NCI-H446 (cell line): Measurements from ENCODE around the gene RAB3C.

Source experiments
- DNase-seq, 2 experiments: peaks; one replicate each; lab custom pipeline; 2025; lab: John Stamatoyannopoulos, UW

RAB3C gene

DNA sequence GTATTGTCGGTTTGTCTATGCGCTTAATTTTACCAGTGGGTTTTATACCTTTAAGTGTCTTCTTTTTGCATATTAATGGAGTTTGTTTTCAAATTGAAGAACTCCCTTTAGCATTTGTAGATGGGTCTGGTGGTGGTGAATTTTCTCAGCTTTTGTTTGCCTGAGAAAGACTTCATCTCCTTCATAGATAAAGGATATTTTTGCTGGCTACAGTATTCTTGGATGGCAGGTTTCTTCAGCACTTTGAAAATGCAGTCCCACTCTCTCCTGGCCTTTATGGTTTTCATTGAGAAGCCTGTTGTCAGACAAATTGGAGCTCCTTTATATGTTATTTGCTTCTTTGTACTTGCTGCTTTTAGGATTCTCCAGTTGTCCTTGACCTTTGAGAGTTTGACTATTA, 142.1 kb downstream of the RAB3C start:
- no peak for DNase-seq

GRCh38 chr5:58731641-58732040, 148.8 kb downstream of the RAB3C start:
- no peak for DNase-seq

- no peak for DNase-seq
Measured at GRCh38 chr5:58735637-58736036, 152.8 kb downstream of the RAB3C start.

- no peak for DNase-seq
Measured at GRCh38 chr5:58736214-58736613, 153.3 kb downstream of the RAB3C start.

DNA sequence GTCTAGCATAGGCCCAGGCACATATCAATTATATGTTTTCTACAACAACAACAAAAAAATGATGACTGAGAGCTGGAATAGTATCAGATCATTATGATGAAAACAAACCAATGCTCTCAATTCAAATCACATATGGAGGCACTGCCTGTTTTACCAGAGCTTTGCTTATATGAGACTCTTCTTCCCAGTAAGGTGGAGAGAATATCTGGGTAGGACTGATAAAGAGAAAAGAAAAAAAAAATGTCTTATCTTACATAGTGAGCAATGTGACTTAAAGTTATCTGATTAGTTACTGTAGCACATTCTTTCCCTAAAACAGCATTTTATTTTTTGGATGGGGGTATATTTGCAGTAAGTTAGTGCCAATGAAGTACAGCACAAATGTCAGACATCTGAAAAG, 154.8 kb downstream of the RAB3C start:
- DNase-seq = no peak

DNA sequence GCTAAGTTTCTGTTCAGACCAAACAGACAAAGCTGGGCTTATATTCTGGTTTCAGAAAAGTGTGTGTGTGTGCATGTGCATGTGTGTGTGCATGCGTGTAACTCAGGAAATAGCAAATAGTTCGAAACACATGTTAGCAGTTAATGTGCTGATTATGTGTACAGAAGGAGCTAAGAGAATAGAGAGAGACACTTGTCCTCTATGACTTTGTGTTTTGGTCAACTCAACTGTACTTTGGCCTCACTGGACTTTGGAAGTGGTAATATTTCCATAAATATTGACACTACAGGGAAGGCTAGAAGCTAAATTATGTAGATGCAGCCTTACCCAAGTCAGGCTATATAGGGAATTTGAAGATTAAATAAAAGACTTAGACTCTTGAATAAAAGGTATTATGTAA, 155.5 kb downstream of the RAB3C start:
- no peak for DNase-seq

GRCh38 chr5:58739051-58739450, 156.2 kb downstream of the RAB3C start:
- DNase-seq = no peak

GRCh38 chr5:58740956-58741355, 158.1 kb downstream of the RAB3C start:
- no peak for DNase-seq

DNA sequence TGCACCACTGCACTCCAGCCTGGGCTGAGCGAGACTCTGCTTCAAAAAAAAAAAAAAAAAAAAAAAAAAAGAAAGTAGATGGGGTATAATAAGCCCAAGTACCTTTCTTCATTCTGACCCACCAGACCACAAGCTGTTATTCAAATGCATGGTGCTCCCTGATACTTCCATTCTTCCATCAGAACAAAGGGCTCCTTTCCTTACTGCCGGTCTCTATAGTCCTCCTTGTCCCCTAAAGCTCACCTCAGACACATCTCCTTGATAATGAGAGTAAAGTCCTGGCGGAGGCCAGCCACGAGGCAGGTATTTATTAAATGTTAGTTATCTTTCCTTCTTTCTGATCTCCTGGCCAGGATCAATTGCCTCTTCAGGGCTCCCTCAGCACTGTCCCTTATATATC, 162.5 kb downstream of the RAB3C start:
- no peak for DNase-seq

DNA sequence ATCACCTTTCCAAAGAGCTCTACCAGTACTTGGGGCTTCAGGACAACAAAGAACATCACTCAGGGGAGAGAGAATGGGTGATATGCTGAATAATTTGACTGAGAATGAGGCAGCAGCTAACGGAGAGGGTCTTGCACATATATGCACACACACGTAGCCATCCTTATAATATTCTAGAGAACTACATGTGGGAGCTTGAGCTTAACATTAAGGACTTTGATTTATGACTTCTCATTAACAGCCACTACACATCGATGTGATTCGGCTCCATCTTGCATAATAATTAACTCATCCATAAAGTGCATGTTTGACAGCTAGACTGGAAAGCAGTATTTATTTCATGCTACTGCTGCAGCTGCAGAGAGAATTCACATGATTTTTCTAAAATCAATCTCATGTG, 163.4 kb downstream of the RAB3C start:
- DNase-seq = no peak

GRCh38 chr5:58750036-58750435, 167.2 kb downstream of the RAB3C start:
- no peak for DNase-seq

DNA sequence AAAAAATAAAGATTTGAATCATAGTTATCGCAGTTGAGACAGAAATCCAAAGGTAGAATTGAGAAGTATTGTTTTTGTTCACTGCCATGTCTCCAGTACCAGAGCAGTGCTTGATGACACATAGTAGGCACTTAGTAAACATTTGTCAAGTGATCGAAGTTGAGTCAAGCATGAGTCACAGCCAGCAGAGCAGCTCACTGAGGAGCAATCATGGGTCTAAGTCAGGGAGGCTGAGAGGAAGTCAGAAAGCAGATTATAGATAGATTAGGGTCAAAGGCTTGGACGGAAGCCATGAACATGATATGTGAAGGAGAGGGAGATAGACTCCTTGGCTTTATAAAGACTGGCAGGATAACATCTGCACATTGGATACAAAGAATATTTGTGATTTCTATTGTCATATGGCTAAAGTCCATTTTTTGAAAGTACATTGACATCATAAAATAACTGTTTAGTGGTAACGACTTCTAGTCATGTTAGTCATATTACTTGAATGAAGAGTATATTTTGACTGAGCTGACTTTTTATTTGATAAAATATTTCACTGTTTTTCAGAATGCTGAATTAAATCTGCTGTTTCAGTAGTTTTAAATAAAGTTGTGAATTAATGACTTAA, 168.5 kb downstream of the RAB3C start:
- DNase-seq = no peak

DNA sequence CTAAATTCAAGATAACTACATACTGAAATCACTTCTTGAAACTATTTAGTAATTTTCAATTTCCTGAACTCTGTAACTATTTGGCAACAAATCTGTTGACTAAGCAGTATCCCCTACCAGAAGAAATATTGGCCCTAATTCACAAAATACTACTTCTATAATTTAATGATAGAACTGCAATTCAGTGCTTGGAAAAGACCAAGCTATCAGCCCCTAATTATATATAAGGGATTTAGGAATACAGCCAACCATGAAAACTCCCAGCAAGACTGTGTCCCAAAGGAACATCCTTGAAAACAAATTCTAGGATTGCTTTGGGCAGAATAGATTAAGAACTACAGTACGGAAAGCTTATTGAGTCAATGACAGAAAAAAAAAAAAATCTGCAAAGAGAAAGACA, 169.2 kb downstream of the RAB3C start:
- no peak for DNase-seq

DNA sequence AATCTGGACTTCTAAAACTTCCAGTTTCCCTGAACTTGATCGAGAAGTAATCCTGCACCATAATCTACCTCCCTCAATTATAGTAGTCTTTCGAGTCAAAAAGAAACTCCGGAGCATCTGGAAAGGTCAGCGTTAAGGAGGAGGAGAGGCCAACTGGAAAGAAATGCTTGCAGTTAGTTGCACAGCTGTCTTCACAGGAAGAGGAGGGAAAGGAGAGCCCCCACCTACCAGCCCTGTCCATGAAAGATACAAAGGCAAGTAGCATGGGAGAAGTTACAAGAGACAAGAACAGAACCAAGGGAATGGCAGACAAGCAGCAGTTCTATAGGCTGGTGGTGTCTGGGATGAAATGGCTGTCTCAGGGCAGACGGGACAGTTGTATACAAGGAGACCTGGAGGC, 170.6 kb downstream of the RAB3C start:
- no peak for DNase-seq

- no peak for DNase-seq
Measured at GRCh38 chr5:58754250-58754649, 171.4 kb downstream of the RAB3C start.

DNA sequence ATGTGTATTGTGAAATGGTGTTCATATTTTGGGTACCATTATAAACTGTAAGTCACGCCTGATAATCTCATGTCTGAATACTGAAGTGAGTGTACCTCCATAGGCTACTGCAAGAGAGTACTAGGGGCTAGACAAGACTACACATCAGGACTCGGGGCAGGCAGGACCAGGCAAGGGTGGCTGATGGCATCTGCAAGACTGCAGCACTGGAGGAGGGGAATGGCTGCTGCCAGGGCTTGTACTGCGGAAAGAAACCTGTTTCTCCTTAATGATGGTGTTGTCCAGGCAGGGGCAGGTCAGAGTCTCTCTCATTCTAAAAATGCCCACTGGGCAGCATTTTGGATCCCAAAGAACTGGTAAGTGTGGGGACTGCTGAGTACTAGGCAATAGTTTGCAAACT, 172.5 kb downstream of the RAB3C start:
- no peak for DNase-seq

GRCh38 chr5:58759745-58760144, 176.9 kb downstream of the RAB3C start:
- no peak for DNase-seq

- no peak for DNase-seq
Measured at GRCh38 chr5:58760222-58760621, 177.3 kb downstream of the RAB3C start.

GRCh38 chr5:58761407-58761806, 178.5 kb downstream of the RAB3C start:
- no peak for DNase-seq

GRCh38 chr5:58763390-58763789, 180.5 kb downstream of the RAB3C start:
- no peak for DNase-seq

DNA sequence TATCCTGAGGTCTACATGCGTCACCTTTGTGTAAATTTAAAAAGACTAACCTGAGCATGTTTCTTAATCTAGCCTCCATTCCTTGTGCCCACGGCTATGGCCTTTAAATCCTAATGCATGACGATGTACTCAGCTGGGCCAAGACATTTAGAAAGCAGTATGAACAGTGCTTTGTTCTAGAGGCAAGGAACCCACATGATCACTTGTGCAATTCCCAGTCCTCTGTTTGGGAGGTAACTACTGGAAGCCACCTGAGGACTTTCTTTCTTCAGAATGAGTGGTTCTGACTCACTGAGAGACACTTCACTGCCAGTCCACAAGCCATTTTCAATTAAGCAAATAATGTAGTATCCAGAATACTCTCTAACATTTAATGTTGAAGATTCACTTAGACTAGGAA, 181.3 kb downstream of the RAB3C start:
- no peak for DNase-seq

GRCh38 chr5:58765058-58765457, 182.2 kb downstream of the RAB3C start:
- no peak for DNase-seq

DNA sequence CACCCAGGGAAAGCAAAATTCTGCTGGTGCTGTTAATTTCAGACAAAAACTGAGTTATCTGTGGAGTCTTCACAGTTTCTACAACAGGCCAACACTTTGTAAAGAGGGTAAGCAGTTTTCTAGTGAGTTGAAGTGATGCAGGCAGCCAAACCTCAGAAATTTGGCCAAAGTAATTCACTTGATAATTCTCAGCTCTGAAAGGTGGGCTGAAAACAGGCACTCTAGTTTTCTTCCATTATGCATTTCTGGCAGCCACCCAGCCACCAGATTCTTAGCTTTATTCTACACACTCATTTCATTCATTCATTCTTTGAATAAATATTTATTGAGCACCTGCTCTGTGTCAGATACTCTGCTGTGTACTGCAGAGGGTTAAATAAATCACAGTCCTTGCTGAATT, 184.2 kb downstream of the RAB3C start:
- no peak for DNase-seq

DNA sequence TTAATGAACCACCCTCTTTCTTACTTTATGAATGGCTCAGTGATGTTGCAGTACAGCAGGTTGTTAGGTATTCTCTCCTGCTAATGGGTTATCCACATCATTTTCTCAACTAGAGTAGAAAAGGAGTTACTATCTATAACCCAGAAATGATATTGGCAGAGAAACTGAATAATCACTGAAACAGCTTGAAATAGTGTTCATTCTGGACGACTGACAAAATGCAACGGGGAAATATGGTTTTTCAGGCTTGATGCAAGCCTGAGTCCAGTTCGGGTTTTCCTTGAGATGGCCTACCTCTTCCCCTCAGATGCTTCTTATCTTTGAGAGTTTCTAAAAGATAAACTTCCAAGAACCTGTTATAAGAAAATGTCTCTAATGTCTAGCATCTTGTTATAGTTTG, 187.3 kb downstream of the RAB3C start:
- no peak for DNase-seq

GRCh38 chr5:58771796-58772195, 188.9 kb downstream of the RAB3C start:
- DNase-seq = no peak
